NCI-H2081 (cell line): Measurements from ENCODE around the gene IL12A.

Experiments used
- DNase-seq, 2 experiments: peaks; one replicate each; lab custom pipeline; 2025; lab: John Stamatoyannopoulos, UW

The IL12A gene

DNA sequence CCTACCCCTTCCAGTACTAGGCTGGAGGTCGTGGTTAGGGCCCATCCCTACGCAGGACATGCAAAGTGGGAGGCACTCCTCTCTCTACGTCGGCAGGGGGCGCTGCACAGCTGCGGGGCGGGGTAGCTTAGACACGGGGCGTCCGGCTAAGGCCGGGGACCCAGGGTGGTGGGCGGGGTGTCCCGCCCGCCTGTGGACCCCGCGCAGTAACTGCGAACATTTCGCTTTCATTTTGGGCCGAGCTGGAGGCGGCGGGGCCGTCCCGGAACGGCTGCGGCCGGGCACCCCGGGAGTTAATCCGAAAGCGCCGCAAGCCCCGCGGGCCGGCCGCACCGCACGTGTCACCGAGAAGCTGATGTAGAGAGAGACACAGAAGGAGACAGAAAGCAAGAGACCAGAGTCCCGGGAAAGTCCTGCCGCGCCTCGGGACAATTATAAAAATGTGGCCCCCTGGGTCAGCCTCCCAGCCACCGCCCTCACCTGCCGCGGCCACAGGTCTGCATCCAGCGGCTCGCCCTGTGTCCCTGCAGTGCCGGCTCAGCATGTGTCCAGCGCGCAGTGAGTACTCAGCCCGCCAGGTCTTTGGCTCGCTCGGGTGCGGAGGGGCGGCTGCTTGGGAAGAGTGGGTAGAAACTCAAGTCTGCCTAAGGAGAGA is at the start of gene IL12A:
IL12A (plus strand) TSS at position 219 of the 655 bp plus-strand sequence.
- peak; percentile 64 to 73 for DNase-seq

DNA sequence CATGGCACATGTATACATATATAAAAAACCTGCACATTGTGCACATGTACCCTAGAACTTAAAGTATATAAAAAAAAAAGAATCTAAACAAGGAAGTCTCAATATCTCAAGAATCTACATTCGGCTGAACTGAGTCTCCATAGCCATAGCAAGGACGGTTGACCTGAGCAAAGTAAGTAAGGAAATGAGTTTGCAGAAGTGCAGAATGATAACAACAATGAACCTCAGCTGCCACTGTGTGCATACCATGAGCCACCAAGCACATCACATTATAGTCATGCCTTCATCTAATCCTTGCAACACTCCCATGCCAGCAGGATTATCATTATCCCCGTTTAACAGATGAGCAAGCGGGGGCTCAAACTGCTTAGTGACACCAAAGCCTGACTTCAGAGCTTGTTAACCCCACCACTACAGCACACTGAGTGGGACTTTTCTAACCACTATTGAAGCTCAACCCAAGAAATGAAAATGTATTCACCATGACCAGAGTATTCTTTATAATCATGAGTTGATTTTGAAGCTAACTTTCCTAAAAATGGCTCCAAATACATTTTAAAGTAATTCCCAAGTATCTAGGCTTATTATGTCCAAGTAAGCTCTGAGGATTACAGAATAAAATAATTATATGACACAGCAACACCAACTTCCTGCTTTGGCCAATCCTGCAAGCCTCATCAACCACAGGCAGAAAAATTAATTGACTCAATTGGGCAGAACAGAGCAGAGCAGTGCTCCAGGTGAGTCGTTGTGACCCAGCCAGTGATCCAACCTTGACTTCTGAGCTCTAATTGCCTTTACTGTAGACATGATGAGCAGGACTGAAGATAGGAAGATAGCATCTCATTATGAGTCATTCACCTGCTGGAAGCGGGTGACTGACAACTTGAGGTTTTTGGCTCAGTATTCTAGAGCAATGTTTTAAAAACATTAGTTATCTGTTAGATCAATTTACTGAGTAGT is 47.3 kb upstream of the IL12A start:
- no peak for DNase-seq

- DNase-seq: no peak
These were observed 43.9 kb upstream of the IL12A start for GRCh38 chr3:159944781-159945180.

- no peak for DNase-seq
These were observed 42.7 kb upstream of the IL12A start for GRCh38 chr3:159945930-159946329.

DNA sequence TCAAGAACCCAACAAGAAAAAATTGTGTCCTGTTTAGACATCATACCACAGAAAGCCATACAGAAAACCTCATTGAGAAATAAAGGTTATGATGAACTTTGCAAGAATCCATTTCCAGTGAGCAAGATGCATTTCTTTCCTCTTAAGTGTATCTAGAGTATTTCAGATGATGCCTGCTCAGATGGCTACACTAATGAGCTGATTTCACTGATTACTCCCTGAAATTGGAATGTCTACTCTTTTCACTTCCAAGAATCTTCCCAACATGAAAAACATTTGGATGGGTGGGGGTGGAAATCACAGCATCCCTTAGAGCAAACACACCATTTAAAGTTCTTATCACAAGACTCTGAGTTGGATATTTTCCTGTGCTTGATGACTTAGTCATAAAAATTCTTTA is 41.4 kb upstream of the IL12A start:
- no peak for DNase-seq

- no peak for DNase-seq
These were observed 40.0 kb upstream of the IL12A start for GRCh38 chr3:159948429-159949144.

- no peak for DNase-seq
These were observed 38.3 kb upstream of the IL12A start for GRCh38 chr3:159950156-159950898.

- no peak for DNase-seq
These were observed 37.1 kb upstream of the IL12A start for GRCh38 chr3:159951540-159951939.

DNA sequence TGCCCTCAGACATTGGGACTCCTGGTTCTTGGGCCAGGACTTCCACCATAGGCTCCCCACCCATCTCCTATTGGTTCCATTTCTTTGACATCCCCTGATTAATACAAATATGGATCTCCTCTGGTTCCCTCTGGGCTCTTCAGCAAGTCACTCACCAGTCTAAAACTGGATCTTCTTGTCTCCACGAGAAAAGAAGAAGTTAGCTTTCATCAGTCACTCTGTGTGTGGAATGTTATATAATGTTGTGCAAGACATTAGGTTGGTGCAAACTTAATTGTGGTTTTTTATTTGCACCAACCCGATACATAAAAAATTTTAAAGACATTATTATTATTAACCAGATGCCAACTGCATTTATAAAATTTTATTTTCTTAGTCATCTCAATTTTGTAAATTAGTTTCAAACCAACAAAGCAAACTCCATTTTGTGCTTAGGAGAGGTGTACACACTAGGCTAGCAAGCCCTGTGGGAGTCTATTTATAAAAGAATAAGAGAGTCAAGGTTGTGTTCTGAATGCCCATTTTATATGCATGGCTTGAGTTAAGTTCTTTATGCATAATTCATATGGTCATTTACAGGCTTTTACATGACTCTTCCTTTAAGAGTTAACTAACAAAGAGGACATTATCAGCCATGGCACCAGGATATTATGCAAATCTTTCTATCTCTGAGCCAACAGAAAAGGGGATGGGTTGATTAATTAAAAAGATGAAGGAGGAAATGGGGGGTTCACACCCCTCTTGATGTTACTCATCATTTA is 35.1 kb upstream of the IL12A start:
- no peak for DNase-seq

GRCh38 chr3:159960188-159961148 is 28.2 kb upstream of the IL12A start:
- no peak for DNase-seq

- DNase-seq: no peak
These were observed 24.3 kb upstream of the IL12A start for GRCh38 chr3:159964166-159964973.

DNA sequence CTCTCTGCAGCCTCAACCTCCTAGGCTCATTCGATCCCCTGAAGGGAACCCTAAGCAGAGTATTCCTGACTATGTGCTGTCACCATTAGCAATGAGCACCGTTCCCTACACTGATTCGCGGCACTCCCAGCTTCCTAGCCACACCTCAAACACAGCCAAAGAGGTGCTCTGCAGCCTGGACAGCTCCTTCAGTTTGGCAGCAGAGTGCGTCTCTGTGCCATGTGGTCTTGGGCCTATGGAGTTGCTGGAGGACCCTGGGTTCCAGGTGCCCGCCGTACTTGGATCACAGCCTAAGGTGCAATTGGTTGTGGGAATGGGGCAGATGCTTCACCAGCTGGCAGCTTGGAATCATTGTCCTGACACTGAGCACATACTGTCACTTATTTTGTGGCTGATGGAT is 17.3 kb upstream of the IL12A start:
- no peak for DNase-seq

DNA sequence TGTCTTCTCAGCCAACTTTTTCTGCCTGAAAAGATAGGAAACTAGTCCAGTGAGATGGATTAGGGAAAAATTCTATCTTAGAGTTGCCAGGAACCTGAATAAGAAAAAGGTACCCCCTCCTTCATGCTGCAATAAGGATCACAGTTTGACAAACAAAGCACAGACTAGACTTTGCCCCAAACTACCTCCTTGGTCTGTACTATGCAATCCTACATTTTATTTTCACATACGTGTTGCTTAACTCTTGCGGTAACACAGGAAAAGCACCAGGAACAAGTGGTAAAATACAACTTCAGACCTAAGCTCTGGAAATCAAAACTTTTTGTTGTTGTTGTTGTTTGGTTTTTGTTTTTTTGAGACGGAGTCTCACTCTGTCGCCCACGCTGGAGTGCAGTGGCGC is 11.3 kb upstream of the IL12A start:
- DNase-seq: no peak

- DNase-seq: no peak
These were observed 10.3 kb upstream of the IL12A start for GRCh38 chr3:159978353-159978752.

DNA sequence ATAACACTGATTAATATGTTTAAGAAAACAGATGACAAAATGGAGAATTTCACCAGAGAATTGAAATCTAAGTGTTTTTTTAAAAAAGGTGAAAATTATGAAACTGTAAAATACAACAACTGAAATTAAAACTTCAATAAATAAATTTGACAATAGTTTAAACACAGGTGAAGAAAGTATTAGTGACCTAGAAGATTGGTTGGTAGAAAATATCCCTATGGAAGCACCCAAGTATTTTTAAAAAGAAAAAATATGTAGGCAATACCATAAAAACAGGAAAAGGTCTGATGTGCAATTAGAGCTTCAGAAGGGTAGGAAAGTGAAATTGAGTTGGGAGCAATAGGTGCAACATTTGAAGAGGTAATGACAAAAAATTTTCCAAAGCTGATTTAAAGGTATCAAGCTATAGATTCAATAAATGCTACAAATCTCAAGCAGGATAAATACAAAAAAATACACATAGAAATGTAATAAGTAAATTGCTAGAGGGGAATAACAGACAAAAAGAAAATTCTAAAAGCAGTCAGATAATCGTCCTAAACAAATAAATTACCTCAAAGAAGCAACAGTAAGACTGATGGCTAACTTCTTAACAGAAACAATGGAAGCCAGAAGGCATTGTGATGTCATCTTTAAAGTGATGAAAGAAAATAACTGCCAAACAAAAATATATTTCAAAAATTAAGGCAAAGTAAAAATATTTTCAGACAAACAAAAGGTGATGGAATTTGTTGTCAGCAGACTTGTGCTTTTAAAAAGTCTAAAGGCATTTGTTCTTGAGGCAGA is 9.5 kb upstream of the IL12A start:
- DNase-seq: no peak

DNA sequence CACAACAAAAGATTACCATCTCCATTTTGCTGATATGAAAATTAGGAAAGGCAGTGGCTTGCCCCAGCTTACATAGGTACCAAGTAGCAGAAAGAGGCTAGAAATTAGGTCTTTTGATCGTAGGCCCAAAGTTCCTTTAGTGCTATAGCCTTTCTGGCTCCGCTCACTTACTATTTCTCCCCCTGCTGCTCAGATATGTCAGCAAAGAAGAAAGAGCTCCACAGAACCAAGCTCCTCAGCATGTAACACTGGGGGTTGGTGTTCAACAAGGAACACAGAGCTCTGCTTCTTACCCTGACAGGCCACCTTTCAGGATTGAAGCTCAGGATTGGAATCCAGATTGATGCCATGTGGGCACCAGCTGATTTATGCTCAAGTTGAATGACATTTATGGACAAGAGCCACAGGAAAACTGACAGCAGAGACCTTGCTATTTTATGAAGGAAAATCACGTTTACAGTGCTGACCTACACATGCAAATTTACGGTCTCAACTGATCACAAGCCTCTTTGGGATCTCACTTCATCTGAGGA is 6.1 kb upstream of the IL12A start:
- DNase-seq: no peak

GRCh38 chr3:159987291-159987711 is 1.3 kb upstream of the IL12A start:
- DNase-seq: no peak
